Endothelial cell of umbilical vein (primary cell): ENCODE results near the gene NEDD4L. TPM values are rescaled to one million over a fixed set of nuclear protein-coding genes. Genes with fewer than 3 reads are reported as not detected.

Source experiments
- BruUV-seq: library from RNA; stranded (reverse); fragments of 400-500 nt; replicated peaks from 2 replicates; lab custom pipeline; 2021; lab: Mats Ljungman, UMichigan
- CTCF ChIA-PET: fragments of 300-600, 350-600 bp; sonication (Branson Sonifier 250); formaldehyde crosslinking; loops from one replicate; lab custom pipeline; 2021; ENCODE audit warnings: antibody characterized with exemption, inconsistent platforms; lab: Charles Lee
- POLR2A ChIA-PET: fragments of 300-600, 350-600 bp; sonication (Branson Sonifier 250); formaldehyde crosslinking; loops from one replicate; lab custom pipeline; 2021; ENCODE audit warnings: antibody characterized with exemption, inconsistent platforms; lab: Charles Lee
- DNase-seq: peaks from one replicate; pipeline ENCODE4 v3.0.0-alpha.2; 2011; ENCODE audit warnings: low read depth, low spot score
- FAIRE-seq: peaks from 2 replicates; lab custom pipeline; 2011; peaks lifted over from hg19 to GRCh38; lab: Jason Lieb, UNC
- H2AFZ ChIP-seq: 2 replicates; pipeline ENCODE4 v1.6.0; 2012; ENCODE audit warnings: low read depth, low read length, control low read depth, inconsistent platforms
- H3K27ac ChIP-seq: 2 replicates; pipeline ENCODE4 v1.5.1; 2011; ENCODE audit warnings: low read depth, mild to moderate bottlenecking, control low read depth, low read length, moderate library complexity; ENCODE audit not compliant: insufficient read depth
- H3K27me3 ChIP-seq, 2 experiments: 2 replicates each; pipeline versions ENCODE4 v1.6.0 to v1.6.1; 2011; ENCODE audit warnings: low read length in 2 of 2, mixed read lengths in 1 of 2; ENCODE audit not compliant: control insufficient read depth in 2 of 2, insufficient read depth in 2 of 2
- H3K36me3 ChIP-seq, 2 experiments: 2 replicates in 1 of 2; 3 replicates in 1 of 2; pipeline ENCODE4 v1.5.1; 2011; ENCODE audit warnings: low read length in 2 of 2, mild to moderate bottlenecking in 1 of 2, moderate library complexity in 1 of 2; ENCODE audit not compliant: control insufficient read depth in 2 of 2, insufficient read depth in 2 of 2; ENCODE audit errors: extremely low read depth in 1 of 2
- H3K4me1 ChIP-seq: 3 replicates; pipeline ENCODE4 v1.5.1; 2011; ENCODE audit warnings: mild to moderate bottlenecking, low read length; ENCODE audit not compliant: control insufficient read depth, insufficient read depth; ENCODE audit errors: extremely low read depth
- H3K4me2 ChIP-seq: 2 replicates; pipeline ENCODE4 v1.6.1; 2011; ENCODE audit warnings: low read length, control low read depth, mixed read lengths; ENCODE audit not compliant: insufficient read depth
- H3K4me3 ChIP-seq, 3 experiments: fragments of 200-600 bp in 1 of 3; sonication (generic), shearing (Covaris generic) in 1 of 3; replicated peaks in 1 of 3; 2 replicates each; pipeline ENCODE4 v1.5.1; 2011 to 2016; ENCODE audit warnings: control low read depth in 3 of 3, low read length in 3 of 3, mild to moderate bottlenecking in 2 of 3, inconsistent platforms in 1 of 3, low read depth in 1 of 3, moderate library complexity in 1 of 3; ENCODE audit not compliant: insufficient read depth in 1 of 3
- H3K79me2 ChIP-seq: 2 replicates; pipeline ENCODE4 v1.6.0; 2012; ENCODE audit warnings: low read length, inconsistent platforms; ENCODE audit not compliant: control insufficient read depth, insufficient read depth
- H3K9ac ChIP-seq: replicated peaks from 2 replicates; pipeline ENCODE3; 2011; ENCODE audit warnings: low read length, control low read depth; ENCODE audit not compliant: insufficient read depth; ENCODE audit errors: extremely low read depth
- H3K9me1 ChIP-seq: replicated peaks from 3 replicates; pipeline ENCODE4 v1.6.0; 2011; ENCODE audit warnings: mild to moderate bottlenecking, low read length; ENCODE audit not compliant: control insufficient read depth, insufficient read depth; ENCODE audit errors: extremely low read depth
- H3K9me3 ChIP-seq: replicated peaks from 2 replicates; pipeline ENCODE4 v1.5.1; 2012; ENCODE audit warnings: low read length, inconsistent platforms; ENCODE audit not compliant: control insufficient read depth, insufficient read depth
- H4K20me1 ChIP-seq: replicated peaks from 2 replicates; pipeline ENCODE3; 2011; ENCODE audit warnings: mild to moderate bottlenecking, low read length; ENCODE audit not compliant: control insufficient read depth, insufficient read depth; ENCODE audit errors: extremely low read depth
- FOS ChIP-seq: IDR thresholded peaks from 2 replicates; pipeline ENCODE4 v1.6.1; 2011; ENCODE audit warnings: mild to moderate bottlenecking, low read length, moderate library complexity, borderline replicate concordance; ENCODE audit not compliant: insufficient read depth
- GATA2 ChIP-seq: IDR thresholded peaks from 2 replicates; pipeline ENCODE4 v1.7.0; 2011; ENCODE audit warnings: low read depth, mild to moderate bottlenecking, moderate library complexity, mixed read lengths, low read length; ENCODE audit not compliant: insufficient read length, insufficient read depth
- JUN ChIP-seq: IDR thresholded peaks from 2 replicates; pipeline ENCODE4 v1.6.1; 2011; ENCODE audit warnings: borderline replicate concordance, low read depth; ENCODE audit not compliant: insufficient read length, insufficient read depth
- MYC ChIP-seq: IDR thresholded peaks from one replicate; pipeline ENCODE4 v1.6.1; 2011; ENCODE audit warnings: mild to moderate bottlenecking, low read depth, low read length
- POLR2AphosphoS5 ChIP-seq: IDR thresholded peaks from 2 replicates; pipeline ENCODE4 v1.6.1; 2012; ENCODE audit warnings: low read depth, mild to moderate bottlenecking, control low read depth, low read length, moderate library complexity; ENCODE audit not compliant: insufficient read depth
- dilution Hi-C: fragments of 300-500 bp; cut with MboI; formaldehyde crosslinking; loops from one replicate; pipeline ENCODE4 v1.15.0; 2019; ENCODE audit warnings: low sequenced_read_pairs; ENCODE audit not compliant: extremely low pct_ligation_motif_present
- intact Hi-C: fragments of 100-400 bp; cut with micrococcal nuclease; formaldehyde crosslinking; loops from one replicate; pipeline ENCODE4 v1.10.0; 2022
- polyA plus RNA-seq, 4 experiments: library from polyadenylated mRNA; depleted of rRNA in 3 of 4; stranded (reverse) in 3 of 4; unstranded in 1 of 4; fragments of >200 nt; gene quantifications; 2 replicates each; pipeline versions ENCODE4 v1.2.1 to v1.2.3, GENCODE V29; 2011 to 2012; ENCODE audit warnings: missing spikeins in 1 of 4
- total RNA-seq: library from RNA; stranded (reverse); gene quantifications from 2 replicates; pipeline ENCODE4 v1.2.3, GENCODE V29; 2021
- TF ChIP-seq, protein P1 (sequence below), 2 donors: IDR thresholded peaks; 1 replicate in 1 of 2; 2 replicates in 1 of 2; pipeline ENCODE4 v1.5.1; 2011; ENCODE audit warnings: low read length in 2 of 2, mild to moderate bottlenecking in 2 of 2, moderate library complexity in 2 of 2, control low read depth in 1 of 2, inconsistent platforms in 1 of 2, low read depth in 1 of 2; ENCODE audit not compliant: insufficient read depth in 1 of 2; ENCODE audit errors: extremely low read depth in 1 of 2

NEDD4L gene
- total and polyA plus RNA-seq, 2 donors (not counting 3 experiments of a cell fraction or from before 2014, with no cell fraction given): 20.5 to 78.9 TPM

DNA sequence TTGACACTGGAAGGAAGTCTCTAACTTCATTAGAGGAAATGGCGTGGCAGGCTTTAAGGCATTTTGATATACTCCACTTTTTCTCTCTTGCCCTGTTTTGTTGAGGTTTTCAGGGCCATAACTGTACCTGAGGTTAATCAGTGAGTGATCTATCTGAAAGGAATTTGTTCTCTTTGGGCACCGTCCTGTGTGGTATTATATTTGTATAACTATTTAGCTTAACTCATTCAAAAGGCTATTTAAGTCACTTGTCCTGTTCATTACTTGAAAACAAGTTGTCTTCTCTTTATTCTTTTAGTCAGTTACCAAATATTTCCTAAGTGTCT, 180.4 kb downstream of the NEDD4L start:
- intact Hi-C loops (loop anchor here (1.0 to 5.0 kb wide), 8 partner anchors 16 to 402 kb away; no protein-coding TSS in a partner anchor), dilution Hi-C loops (no loop called here)
- no peak overlapping the region for H2AFZ ChIP-seq
- ChIA-PET POLR2A (no interaction called here), CTCF (interaction anchor here (0.7 to 4.2 kb wide), 14 partner anchors 10 to 98 kb away, joined by 3 to 21 read pairs (median 5); no protein-coding TSS in a partner anchor)
- no peaks in the 10 kb centered on the region for H3K9me3 ChIP-seq
- DNase-seq (no peak), FAIRE-seq (no peak)
- peak overlapping the region; percentile 92 for H3K9ac ChIP-seq
- H3K36me3 ChIP-seq: no peaks in the 10 kb centered on the region
- no TSS peak for BruUV-seq
- peak overlapping the region in 1 of 3 experiments; percentile 13 for H3K4me3 ChIP-seq
- TF ChIP-seq JUN: no peak
- TF ChIP-seq FOS: no peak
- TF ChIP-seq, protein P1, sequence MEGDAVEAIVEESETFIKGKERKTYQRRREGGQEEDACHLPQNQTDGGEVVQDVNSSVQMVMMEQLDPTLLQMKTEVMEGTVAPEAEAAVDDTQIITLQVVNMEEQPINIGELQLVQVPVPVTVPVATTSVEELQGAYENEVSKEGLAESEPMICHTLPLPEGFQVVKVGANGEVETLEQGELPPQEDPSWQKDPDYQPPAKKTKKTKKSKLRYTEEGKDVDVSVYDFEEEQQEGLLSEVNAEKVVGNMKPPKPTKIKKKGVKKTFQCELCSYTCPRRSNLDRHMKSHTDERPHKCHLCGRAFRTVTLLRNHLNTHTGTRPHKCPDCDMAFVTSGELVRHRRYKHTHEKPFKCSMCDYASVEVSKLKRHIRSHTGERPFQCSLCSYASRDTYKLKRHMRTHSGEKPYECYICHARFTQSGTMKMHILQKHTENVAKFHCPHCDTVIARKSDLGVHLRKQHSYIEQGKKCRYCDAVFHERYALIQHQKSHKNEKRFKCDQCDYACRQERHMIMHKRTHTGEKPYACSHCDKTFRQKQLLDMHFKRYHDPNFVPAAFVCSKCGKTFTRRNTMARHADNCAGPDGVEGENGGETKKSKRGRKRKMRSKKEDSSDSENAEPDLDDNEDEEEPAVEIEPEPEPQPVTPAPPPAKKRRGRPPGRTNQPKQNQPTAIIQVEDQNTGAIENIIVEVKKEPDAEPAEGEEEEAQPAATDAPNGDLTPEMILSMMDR (IDR thresholded peaks at IDR 0.05; ENCODE audit: extremely low read depth in 1 of 2, insufficient read depth in 1 of 2, low read depth in 1 of 2, low read length in 2 of 2): no peak
- peak; percentile 65 for TF ChIP-seq POLR2AphosphoS5
- TF ChIP-seq MYC: no peak
- TF ChIP-seq GATA2: peak; percentile 49
- H4K20me1 ChIP-seq: no peaks in the 10 kb centered on the region
- H3K27ac ChIP-seq: peak overlapping the region; percentile 98
- H3K27me3 ChIP-seq: no peaks in the 10 kb centered on the region
- H3K9me1 ChIP-seq: no peaks in the 10 kb centered on the region
- no peaks in the 10 kb centered on the region for H3K79me2 ChIP-seq
- peak overlapping the region; percentile 96 for H3K4me2 ChIP-seq
- peaks cover 48% of the 10 kb centered on the region for H3K4me1 ChIP-seq
